DMS53 treated with DMSO at 0.1 percent for 48 hours (cell line): ENCODE data around the gene TMEM37.

ENCODE experiments used
- DNase-seq: peaks from one replicate; lab custom pipeline; 2025; ENCODE audit not compliant: unreplicated experiment; lab: John Stamatoyannopoulos, UW

Gene TMEM37

GRCh38 chr2:119432851-119433522, 1.3 kb downstream of the TMEM37 start:
- no peak for DNase-seq

- DNase-seq: no peak
Observed at GRCh38 chr2:119433636-119434327, 2.1 kb downstream of the TMEM37 start.

GRCh38 chr2:119434664-119435063, 3.0 kb downstream of the TMEM37 start:
- DNase-seq: no peak

GRCh38 chr2:119435081-119435952, 3.7 kb downstream of the TMEM37 start:
- no peak for DNase-seq

- no peak for DNase-seq
Observed at GRCh38 chr2:119435953-119436297, 4.3 kb downstream of the TMEM37 start.

- DNase-seq: no peak
Observed at GRCh38 chr2:119436993-119437772, 5.5 kb downstream of the TMEM37 start.

- DNase-seq: no peak
Observed at GRCh38 chr2:119438128-119438656, 6.5 kb downstream of the TMEM37 start.

- DNase-seq: no peak
Observed at GRCh38 chr2:119438726-119439284, 7.2 kb downstream of the TMEM37 start.

GRCh38 chr2:119439574-119440500, 8.2 kb downstream of the TMEM37 start:
- no peak for DNase-seq

- DNase-seq: no peak
Observed at GRCh38 chr2:119440501-119440870, 8.8 kb downstream of the TMEM37 start.

- DNase-seq: no peak
Observed at GRCh38 chr2:119440873-119441272, 9.2 kb downstream of the TMEM37 start.

- no peak for DNase-seq
Observed at GRCh38 chr2:119441376-119442225, 9.9 kb downstream of the TMEM37 start.

- no peak for DNase-seq
Observed at GRCh38 chr2:119442226-119442619, 10.6 kb downstream of the TMEM37 start.

GRCh38 chr2:119442850-119443249, 11.2 kb downstream of the TMEM37 start:
- no peak for DNase-seq

- DNase-seq: no peak
Observed at GRCh38 chr2:119446037-119446436, 14.4 kb downstream of the TMEM37 start.

GRCh38 chr2:119448427-119449141, 16.9 kb downstream of the TMEM37 start:
- DNase-seq: no peak

GRCh38 chr2:119449521-119449920, 17.9 kb downstream of the TMEM37 start:
- DNase-seq: no peak
